PC-3 (cell line): ENCODE data around the gene TRAK1.

Experiments
- CTCF ChIP-seq: fragments of 300-600 bp; sonication (generic); conservative IDR thresholded peaks from 2 replicates; pipeline ENCODE4 v1.5.1; 2017; ENCODE audit warnings: antibody characterized with exemption, low read depth, mild to moderate bottlenecking, low read length
- EZH2 ChIP-seq: fragments of 300-600 bp; sonication (generic); IDR thresholded peaks from one replicate; pipeline ENCODE4 v1.6.1; 2017; ENCODE audit warnings: antibody characterized with exemption, mild to moderate bottlenecking, low read length; ENCODE audit not compliant: unreplicated experiment

GRCh38 chr3:42214565-42215283 lies 123.6 kb downstream of the TRAK1 start:
- TF ChIP-seq CTCF, result no peak
- TF ChIP-seq EZH2, result no peak
